CD14-positive monocyte (primary cell): ENCODE data around the gene SMU1. TPM values are rescaled to one million over a fixed set of nuclear protein-coding genes. Genes with fewer than 3 reads are reported as not detected.

Source experiments
- DNase-seq, 3 donors: peaks; one replicate each; pipeline ENCODE4 v3.0.0-alpha.2; 2011 to 2022
- H2AFZ ChIP-seq: 2 replicates; pipeline ENCODE4 v1.6.0; 2012; ENCODE audit warnings: mild to moderate bottlenecking, low read depth, low read length, inconsistent platforms; ENCODE audit not compliant: insufficient read depth, poor library complexity, severe bottlenecking
- H3K27ac ChIP-seq, 2 donors: 1 replicate in 1 of 2; 2 replicates in 1 of 2; pipeline ENCODE4 v1.5.1; 2012 to 2013; ENCODE audit warnings: low read length in 2 of 2, control low read depth in 1 of 2, inconsistent platforms in 1 of 2, low read depth in 1 of 2, mild to moderate bottlenecking in 1 of 2
- H3K27me3 ChIP-seq, 2 donors: one replicate each; pipeline versions ENCODE4 v1.6.0 to v1.6.1; 2011 to 2013; ENCODE audit warnings: low read length in 2 of 2; ENCODE audit not compliant: control insufficient read depth in 2 of 2, insufficient read depth in 2 of 2
- H3K36me3 ChIP-seq, 2 donors: replicated peaks in 1 of 2; 1 replicate in 1 of 2; 2 replicates in 1 of 2; pipeline versions ENCODE4 v1.5.1 to v1.6.1; 2012 to 2013; ENCODE audit warnings: low read length in 2 of 2, control low read depth in 1 of 2, inconsistent platforms in 1 of 2, mild to moderate bottlenecking in 1 of 2; ENCODE audit not compliant: insufficient read depth in 2 of 2, control insufficient read depth in 1 of 2
- H3K4me1 ChIP-seq, 2 donors: 1 replicate in 1 of 2; 2 replicates in 1 of 2; pipeline versions ENCODE4 v1.5.1 to v1.6.1; 2012 to 2013; ENCODE audit warnings: low read length in 2 of 2, control low read depth in 1 of 2, inconsistent platforms in 1 of 2, mild to moderate bottlenecking in 1 of 2, moderate library complexity in 1 of 2; ENCODE audit not compliant: insufficient read depth in 2 of 2, control insufficient read depth in 1 of 2
- H3K4me2 ChIP-seq: replicated peaks from 2 replicates; pipeline ENCODE3; 2012; ENCODE audit warnings: low read length, moderate library complexity, mild to moderate bottlenecking; ENCODE audit not compliant: poor library complexity, severe bottlenecking; ENCODE audit errors: extremely low read depth
- H3K4me3 ChIP-seq, 3 experiments: fragments of 200-600 bp in 1 of 3; sonication (generic) in 1 of 3; replicated peaks in 1 of 3; 1 replicate in 2 of 3; 2 replicates in 1 of 3; pipeline ENCODE4 v1.5.1; 2011 to 2013; ENCODE audit warnings: low read length in 3 of 3, mild to moderate bottlenecking in 3 of 3, control low read depth in 2 of 3, low read depth in 2 of 3, inconsistent platforms in 1 of 3, moderate library complexity in 1 of 3
- H3K79me2 ChIP-seq: 2 replicates; pipeline ENCODE4 v1.6.0; 2012; ENCODE audit warnings: mild to moderate bottlenecking, control low read depth, inconsistent platforms, low read length, moderate library complexity; ENCODE audit not compliant: insufficient read depth
- H3K9ac ChIP-seq: 2 replicates; pipeline ENCODE4 v1.6.0; 2017; ENCODE audit warnings: low read length, mild to moderate bottlenecking; ENCODE audit not compliant: insufficient read depth, poor library complexity, severe bottlenecking
- H3K9me3 ChIP-seq, 2 donors: replicated peaks in 1 of 2; 1 replicate in 1 of 2; 2 replicates in 1 of 2; pipeline versions ENCODE4 v1.5.1 to v1.6.1; 2012 to 2013; ENCODE audit warnings: low read length in 2 of 2, control low read depth in 1 of 2; ENCODE audit not compliant: control insufficient read depth in 1 of 2, insufficient read depth in 1 of 2
- H4K20me1 ChIP-seq: 2 replicates; pipeline ENCODE4 v1.6.0; 2012; ENCODE audit warnings: mild to moderate bottlenecking, low read length, control low read depth, moderate library complexity; ENCODE audit not compliant: insufficient read depth
- H3K27ac Mint-ChIP-seq, 7 donors: one replicate each; pipeline ENCODE4 v1.8.0; 2020; ENCODE audit warnings: mild to moderate bottlenecking in 7 of 7, mixed read lengths in 7 of 7, moderate library complexity in 6 of 7, inconsistent platforms in 2 of 7
- H3K27me3 Mint-ChIP-seq, 3 donors: one replicate each; pipeline ENCODE4 v1.8.0; 2021 to 2022; ENCODE audit warnings: low read depth in 3 of 3, mild to moderate bottlenecking in 3 of 3, mixed read lengths in 3 of 3, moderate library complexity in 3 of 3, inconsistent platforms in 1 of 3
- H3K36me3 Mint-ChIP-seq, 2 donors: one replicate each; pipeline ENCODE4 v1.8.0; 2020; ENCODE audit warnings: mixed read lengths in 2 of 2, inconsistent platforms in 1 of 2, mild to moderate bottlenecking in 1 of 2
- H3K4me1 Mint-ChIP-seq: one replicate; pipeline ENCODE4 v1.8.0; 2020; ENCODE audit warnings: mild to moderate bottlenecking, mixed read lengths
- H3K4me3 Mint-ChIP-seq, 2 donors: one replicate each; pipeline ENCODE4 v1.8.0; 2020; ENCODE audit warnings: mild to moderate bottlenecking in 2 of 2, mixed read lengths in 2 of 2, moderate library complexity in 1 of 2
- H3K9me3 Mint-ChIP-seq, 7 donors: one replicate each; pipeline ENCODE4 v1.8.0; 2020 to 2022; ENCODE audit warnings: mixed read lengths in 7 of 7, mild to moderate bottlenecking in 6 of 7, moderate library complexity in 6 of 7, inconsistent platforms in 2 of 7
- WGBS: methylation state at CpG from one replicate; pipeline ENCODE4 v1.1.5; 2013; ENCODE audit warnings: missing lambda C conversion rate; ENCODE audit not compliant: insufficient coverage; 5-methylcytosine and 5-hydroxymethylcytosine counted together
- intact Hi-C, 2 donors: fragments of 100-400 bp; cut with micrococcal nuclease; formaldehyde crosslinking; loops; one replicate each; pipeline versions ENCODE4 v1.15.0 to v1.15.1; 2023
- polyA plus RNA-seq, 3 donors: library from polyadenylated mRNA; depleted of rRNA in 1 of 3; unstranded in 2 of 3; stranded (reverse) in 1 of 3; fragments of 300-500 nt in 2 of 3; fragments of >200 nt in 1 of 3; fragmentation: Illumina TruSeq in 2 of 3; gene quantifications; 1 replicate in 2 of 3; 2 replicates in 1 of 3; pipeline ENCODE4 v1.2.3, GENCODE V29; 2012 to 2021
- TF ChIP-seq, protein P1 (sequence below): fragments of 200-600 bp; IDR thresholded peaks from one replicate; pipeline ENCODE4 v1.8.0; 2022; ENCODE audit warnings: antibody characterized with exemption, mild to moderate bottlenecking

The SMU1 gene
- polyA plus RNA-seq, 3 donors = 8.0 to 21.7 (median 19.3) TPM

DNA sequence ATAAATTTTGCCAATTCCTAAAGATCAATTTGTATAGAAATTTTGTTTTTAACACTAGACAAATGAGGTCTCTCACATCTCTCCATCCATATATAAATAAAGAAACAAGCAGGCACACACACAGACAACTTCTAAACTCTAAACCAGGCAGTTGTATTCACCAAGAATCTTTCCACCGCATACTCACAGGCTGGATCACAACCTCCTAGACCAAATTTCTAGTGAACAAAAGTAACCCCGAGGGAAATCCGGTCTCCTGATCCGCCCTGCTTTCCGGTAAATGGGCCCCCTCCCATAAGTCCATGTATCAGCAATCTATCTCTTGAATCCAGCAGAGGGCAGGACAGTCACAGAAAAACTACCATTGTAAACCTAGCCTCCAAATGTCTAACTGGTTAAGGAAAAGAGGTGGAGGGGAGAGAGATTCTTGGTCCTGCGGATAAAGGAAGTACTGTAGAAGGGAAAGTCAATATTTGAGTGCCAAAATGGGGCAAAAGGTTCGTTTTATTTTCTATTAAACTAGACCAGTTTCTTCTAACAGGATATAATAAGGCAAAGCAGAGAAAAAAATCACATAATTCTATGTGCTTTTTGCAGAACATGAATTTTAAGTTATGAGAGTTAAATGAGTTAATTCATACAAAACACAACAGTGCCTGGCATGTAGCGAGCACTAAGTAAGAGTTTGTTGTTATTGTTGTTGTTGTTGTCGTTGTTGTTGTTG lies 4.8 kb upstream of the SMU1 start:
- peak; percentile 66 to 77 (median 71) for DNase-seq
- Mint-ChIP-seq H3K4me3 (no peak overlapping the region), H3K27me3 (peaks cover 0 to 2% (median 0%) of the 10 kb centered on the region in 3 donors), H3K9me3 (peaks cover 0 to 1% (median 0%) of the 10 kb centered on the region in 7 donors), H3K27ac (no peak overlapping the region), H3K36me3 (no peaks in the 10 kb centered on the region), H3K4me1 (peaks cover 10% of the 10 kb centered on the region)
- TF ChIP-seq, protein P1, sequence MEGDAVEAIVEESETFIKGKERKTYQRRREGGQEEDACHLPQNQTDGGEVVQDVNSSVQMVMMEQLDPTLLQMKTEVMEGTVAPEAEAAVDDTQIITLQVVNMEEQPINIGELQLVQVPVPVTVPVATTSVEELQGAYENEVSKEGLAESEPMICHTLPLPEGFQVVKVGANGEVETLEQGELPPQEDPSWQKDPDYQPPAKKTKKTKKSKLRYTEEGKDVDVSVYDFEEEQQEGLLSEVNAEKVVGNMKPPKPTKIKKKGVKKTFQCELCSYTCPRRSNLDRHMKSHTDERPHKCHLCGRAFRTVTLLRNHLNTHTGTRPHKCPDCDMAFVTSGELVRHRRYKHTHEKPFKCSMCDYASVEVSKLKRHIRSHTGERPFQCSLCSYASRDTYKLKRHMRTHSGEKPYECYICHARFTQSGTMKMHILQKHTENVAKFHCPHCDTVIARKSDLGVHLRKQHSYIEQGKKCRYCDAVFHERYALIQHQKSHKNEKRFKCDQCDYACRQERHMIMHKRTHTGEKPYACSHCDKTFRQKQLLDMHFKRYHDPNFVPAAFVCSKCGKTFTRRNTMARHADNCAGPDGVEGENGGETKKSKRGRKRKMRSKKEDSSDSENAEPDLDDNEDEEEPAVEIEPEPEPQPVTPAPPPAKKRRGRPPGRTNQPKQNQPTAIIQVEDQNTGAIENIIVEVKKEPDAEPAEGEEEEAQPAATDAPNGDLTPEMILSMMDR = peak; percentile 75
- H4K20me1 ChIP-seq = no peaks in the 10 kb centered on the region
- H3K79me2 ChIP-seq = peaks cover 3% of the 10 kb centered on the region
- 0% methylated on average over 2 of the region's 9 CpGs for WGBS
- peak overlapping the region; percentile 52 for H3K4me2 ChIP-seq
- intact Hi-C loops = loop anchor here (2.0 to 5.0 kb wide), 4 partner anchors 51 to 144 kb away; no protein-coding TSS in a partner anchor
- H3K27ac ChIP-seq = peak overlapping the region in 1 of 2 donors; percentile 9
- no peak overlapping the region for H3K9ac ChIP-seq
- H3K9me3 ChIP-seq = no peaks in the 10 kb centered on the region
- H2AFZ ChIP-seq = peak overlapping the region; percentile 57
- H3K4me1 ChIP-seq = peaks cover 25 to 26% of the 10 kb centered on the region in 2 donors
- peak overlapping the region in 1 of 3 experiments; percentile 38 for H3K4me3 ChIP-seq
- no peaks in the 10 kb centered on the region for H3K36me3 ChIP-seq
- no peaks in the 10 kb centered on the region for H3K27me3 ChIP-seq

DNA sequence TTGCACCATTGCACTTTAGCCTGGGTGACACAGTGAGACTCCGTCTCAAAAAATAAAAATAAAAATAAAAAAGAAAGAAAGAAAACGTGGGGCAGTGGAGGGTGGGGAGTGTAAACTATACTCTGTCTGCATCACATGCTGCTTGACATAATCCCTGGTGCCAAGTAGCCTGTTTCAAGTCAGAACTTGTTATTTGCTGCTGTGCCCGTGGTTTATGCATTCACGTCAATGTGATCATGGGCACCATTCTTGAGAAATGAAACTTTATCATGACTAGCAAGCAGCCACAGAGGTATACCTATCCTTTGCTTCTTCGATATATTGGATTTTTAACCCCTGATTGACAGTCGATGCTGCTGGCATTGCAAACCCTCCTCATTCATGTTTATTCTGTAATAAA lies 4.1 kb upstream of the SMU1 start:
- Mint-ChIP-seq H3K27ac (no peak overlapping the region), H3K4me3 (no peak overlapping the region), H3K27me3 (no peaks in the 10 kb centered on the region), H3K36me3 (no peaks in the 10 kb centered on the region), H3K9me3 (peaks cover 0 to 1% (median 0%) of the 10 kb centered on the region in 7 donors), H3K4me1 (peaks cover 16% of the 10 kb centered on the region)
- Histone ChIP-seq H3K4me3 (no peak overlapping the region), H2AFZ (no peak overlapping the region), H3K27me3 (no peaks in the 10 kb centered on the region), H3K4me2 (no peak overlapping the region), H3K79me2 (peaks cover 10% of the 10 kb centered on the region), H3K27ac (peak overlapping the region in 1 of 2 donors; percentile 9), H3K9ac (no peak overlapping the region), H3K9me3 (no peaks in the 10 kb centered on the region), H3K4me1 (peaks cover 30 to 32% of the 10 kb centered on the region in 2 donors), H4K20me1 (no peaks in the 10 kb centered on the region), H3K36me3 (no peaks in the 10 kb centered on the region)
- 37% methylated on average over 3 of the region's 6 CpGs for WGBS
- intact Hi-C loops = loop anchor here (2.0 to 5.0 kb wide), 4 partner anchors 52 to 144 kb away; no protein-coding TSS in a partner anchor
- TF ChIP-seq, protein P1 = no peak
- no peak for DNase-seq
